ENCODE measurements around the gene AFF1.

DNA sequence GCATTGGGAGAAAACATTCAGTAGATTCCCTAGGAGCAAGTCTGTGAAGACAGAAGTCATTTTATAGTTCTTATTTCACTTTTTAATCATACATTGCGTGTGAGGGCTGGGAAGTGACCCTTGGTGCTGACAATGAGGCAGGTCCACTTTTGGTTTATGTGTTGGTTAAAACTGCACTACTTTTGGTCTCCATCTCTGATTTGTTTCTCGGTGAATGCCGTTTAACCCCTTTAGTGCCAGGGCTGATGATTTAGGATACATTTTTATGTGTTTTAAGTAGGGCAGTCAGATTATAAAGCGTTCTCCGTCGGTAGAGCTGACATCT lies 110.4 kb downstream of the AFF1 start:
- TF ChIP-seq, protein P1, sequence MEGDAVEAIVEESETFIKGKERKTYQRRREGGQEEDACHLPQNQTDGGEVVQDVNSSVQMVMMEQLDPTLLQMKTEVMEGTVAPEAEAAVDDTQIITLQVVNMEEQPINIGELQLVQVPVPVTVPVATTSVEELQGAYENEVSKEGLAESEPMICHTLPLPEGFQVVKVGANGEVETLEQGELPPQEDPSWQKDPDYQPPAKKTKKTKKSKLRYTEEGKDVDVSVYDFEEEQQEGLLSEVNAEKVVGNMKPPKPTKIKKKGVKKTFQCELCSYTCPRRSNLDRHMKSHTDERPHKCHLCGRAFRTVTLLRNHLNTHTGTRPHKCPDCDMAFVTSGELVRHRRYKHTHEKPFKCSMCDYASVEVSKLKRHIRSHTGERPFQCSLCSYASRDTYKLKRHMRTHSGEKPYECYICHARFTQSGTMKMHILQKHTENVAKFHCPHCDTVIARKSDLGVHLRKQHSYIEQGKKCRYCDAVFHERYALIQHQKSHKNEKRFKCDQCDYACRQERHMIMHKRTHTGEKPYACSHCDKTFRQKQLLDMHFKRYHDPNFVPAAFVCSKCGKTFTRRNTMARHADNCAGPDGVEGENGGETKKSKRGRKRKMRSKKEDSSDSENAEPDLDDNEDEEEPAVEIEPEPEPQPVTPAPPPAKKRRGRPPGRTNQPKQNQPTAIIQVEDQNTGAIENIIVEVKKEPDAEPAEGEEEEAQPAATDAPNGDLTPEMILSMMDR (IDR thresholded peaks at IDR 0.05): no peak
- no peak for TF ChIP-seq POLR2A (IDR thresholded peaks at IDR 0.05)
